Type B pancreatic cell (in vitro differentiated cells): ENCODE measurements around the gene FAM78A. TPM values are rescaled to one million over a fixed set of nuclear protein-coding genes. Genes with fewer than 3 reads are reported as not detected.

Experiments
- DNase-seq: peaks from one replicate; pipeline ENCODE4 v3.0.0; 2021; ENCODE audit warnings: mixed read lengths; ENCODE audit not compliant: unreplicated experiment; ENCODE audit errors: extremely low spot score
- H3K27ac Mint-ChIP-seq: 2 replicates; pipeline ENCODE4 v1.8.0; 2021; ENCODE audit warnings: mild to moderate bottlenecking, mixed read lengths
- H3K27me3 Mint-ChIP-seq: 2 replicates; pipeline ENCODE4 v1.8.0; 2021; ENCODE audit warnings: mixed read lengths
- H3K36me3 Mint-ChIP-seq: 2 replicates; pipeline ENCODE4 v1.8.0; 2021; ENCODE audit warnings: mixed read lengths
- H3K4me1 Mint-ChIP-seq: one replicate; pipeline ENCODE4 v1.8.0; 2021; ENCODE audit warnings: mixed read lengths; ENCODE audit not compliant: unreplicated experiment
- H3K4me3 Mint-ChIP-seq: 2 replicates; pipeline ENCODE4 v1.8.0; 2021; ENCODE audit warnings: mild to moderate bottlenecking, mixed read lengths
- H3K9me3 Mint-ChIP-seq: 2 replicates; pipeline ENCODE4 v1.8.0; 2021; ENCODE audit warnings: mixed read lengths
- total RNA-seq: library from RNA; stranded (reverse); gene quantifications from 2 replicates; pipeline ENCODE4 v1.2.1, GENCODE V29; 2021; ENCODE audit warnings: low replicate concordance
- TF ChIP-seq, protein P1 (sequence below): fragments of 200-600 bp; sonication (generic); conservative IDR thresholded peaks from 2 replicates; pipeline ENCODE4 v1.5.0; 2021; ENCODE audit warnings: antibody characterized with exemption, mild to moderate bottlenecking

Gene FAM78A
- total RNA-seq, 1 donor from 2014 or later: 1.9 TPM

DNA sequence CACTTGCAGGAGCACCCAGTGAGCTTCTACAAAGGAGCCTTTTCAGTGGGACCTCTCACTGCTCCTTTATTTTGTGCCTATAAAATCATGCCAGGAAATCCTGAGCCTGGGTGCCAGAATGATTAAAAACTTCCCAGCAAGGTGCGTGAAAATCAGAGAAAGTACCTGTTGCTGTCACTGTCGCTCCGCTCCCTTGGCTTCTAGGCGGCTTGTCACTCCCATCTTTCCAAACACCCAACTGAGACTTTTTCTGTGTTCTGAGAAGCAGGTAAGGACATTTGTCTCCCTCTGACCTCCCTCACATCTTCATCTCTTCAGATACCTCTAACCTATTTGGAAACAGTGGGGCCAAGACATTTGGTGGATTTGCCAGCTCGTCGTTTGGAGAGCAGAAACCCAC, 53.9 kb downstream of the FAM78A start:
- TF ChIP-seq, protein P1, sequence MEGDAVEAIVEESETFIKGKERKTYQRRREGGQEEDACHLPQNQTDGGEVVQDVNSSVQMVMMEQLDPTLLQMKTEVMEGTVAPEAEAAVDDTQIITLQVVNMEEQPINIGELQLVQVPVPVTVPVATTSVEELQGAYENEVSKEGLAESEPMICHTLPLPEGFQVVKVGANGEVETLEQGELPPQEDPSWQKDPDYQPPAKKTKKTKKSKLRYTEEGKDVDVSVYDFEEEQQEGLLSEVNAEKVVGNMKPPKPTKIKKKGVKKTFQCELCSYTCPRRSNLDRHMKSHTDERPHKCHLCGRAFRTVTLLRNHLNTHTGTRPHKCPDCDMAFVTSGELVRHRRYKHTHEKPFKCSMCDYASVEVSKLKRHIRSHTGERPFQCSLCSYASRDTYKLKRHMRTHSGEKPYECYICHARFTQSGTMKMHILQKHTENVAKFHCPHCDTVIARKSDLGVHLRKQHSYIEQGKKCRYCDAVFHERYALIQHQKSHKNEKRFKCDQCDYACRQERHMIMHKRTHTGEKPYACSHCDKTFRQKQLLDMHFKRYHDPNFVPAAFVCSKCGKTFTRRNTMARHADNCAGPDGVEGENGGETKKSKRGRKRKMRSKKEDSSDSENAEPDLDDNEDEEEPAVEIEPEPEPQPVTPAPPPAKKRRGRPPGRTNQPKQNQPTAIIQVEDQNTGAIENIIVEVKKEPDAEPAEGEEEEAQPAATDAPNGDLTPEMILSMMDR: no peak
- Mint-ChIP-seq H3K9me3 (no peaks in the 10 kb centered on the region), H3K36me3 (peaks cover 18% of the 10 kb centered on the region), H3K27me3 (no peaks in the 10 kb centered on the region), H3K4me1 (peaks cover 4% of the 10 kb centered on the region), H3K4me3 (no peak overlapping the region), H3K27ac (no peak overlapping the region)
- no peak for DNase-seq

DNA sequence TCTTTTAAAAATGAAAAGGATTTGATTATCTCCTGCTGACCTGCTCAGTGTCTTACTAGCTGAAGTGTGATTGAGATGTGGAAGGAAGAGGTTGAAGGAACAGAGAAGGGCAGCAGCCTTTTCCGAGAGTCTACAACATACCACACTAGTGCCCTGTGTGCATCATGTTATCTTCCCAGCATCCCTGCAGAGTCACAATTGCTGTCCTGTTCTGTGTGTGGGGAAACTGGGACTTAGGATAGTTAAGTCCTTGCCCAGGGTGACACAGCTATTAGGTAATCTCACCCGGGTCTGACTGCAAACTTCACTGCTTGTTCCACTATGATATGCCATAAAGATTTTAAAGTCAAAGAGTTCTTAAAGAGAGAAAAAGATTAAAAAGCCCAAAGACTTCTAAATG, 55.8 kb downstream of the FAM78A start:
- H3K36me3 Mint-ChIP-seq: peaks cover 21% of the 10 kb centered on the region
- no peak overlapping the region for H3K27ac Mint-ChIP-seq
- TF ChIP-seq, protein P1: no peak
- no peaks in the 10 kb centered on the region for H3K27me3 Mint-ChIP-seq
- H3K9me3 Mint-ChIP-seq: no peaks in the 10 kb centered on the region
- peaks cover under 1% of the 10 kb centered on the region for H3K4me1 Mint-ChIP-seq
- no peak for DNase-seq
- H3K4me3 Mint-ChIP-seq: no peak overlapping the region

DNA sequence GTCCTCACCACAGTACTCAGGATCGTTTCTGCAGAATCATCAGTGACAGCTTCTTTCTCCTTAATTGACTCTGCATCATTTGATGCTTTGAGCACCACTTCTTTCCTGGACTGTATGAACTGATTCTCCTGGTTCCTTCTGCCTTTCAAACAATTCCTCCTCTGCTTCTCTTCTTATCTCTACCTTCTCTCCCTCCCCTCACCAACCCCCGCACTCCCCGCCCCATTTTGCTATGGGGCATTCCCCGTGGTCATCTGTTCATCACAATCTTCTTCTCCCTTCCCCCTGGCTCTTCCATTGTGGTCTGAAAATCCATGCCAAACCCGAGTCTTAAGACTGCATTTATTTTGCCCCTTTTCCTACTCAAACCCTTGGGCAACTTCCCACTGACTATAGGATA, 57.9 kb downstream of the FAM78A start:
- TF ChIP-seq, protein P1: no peak

DNA sequence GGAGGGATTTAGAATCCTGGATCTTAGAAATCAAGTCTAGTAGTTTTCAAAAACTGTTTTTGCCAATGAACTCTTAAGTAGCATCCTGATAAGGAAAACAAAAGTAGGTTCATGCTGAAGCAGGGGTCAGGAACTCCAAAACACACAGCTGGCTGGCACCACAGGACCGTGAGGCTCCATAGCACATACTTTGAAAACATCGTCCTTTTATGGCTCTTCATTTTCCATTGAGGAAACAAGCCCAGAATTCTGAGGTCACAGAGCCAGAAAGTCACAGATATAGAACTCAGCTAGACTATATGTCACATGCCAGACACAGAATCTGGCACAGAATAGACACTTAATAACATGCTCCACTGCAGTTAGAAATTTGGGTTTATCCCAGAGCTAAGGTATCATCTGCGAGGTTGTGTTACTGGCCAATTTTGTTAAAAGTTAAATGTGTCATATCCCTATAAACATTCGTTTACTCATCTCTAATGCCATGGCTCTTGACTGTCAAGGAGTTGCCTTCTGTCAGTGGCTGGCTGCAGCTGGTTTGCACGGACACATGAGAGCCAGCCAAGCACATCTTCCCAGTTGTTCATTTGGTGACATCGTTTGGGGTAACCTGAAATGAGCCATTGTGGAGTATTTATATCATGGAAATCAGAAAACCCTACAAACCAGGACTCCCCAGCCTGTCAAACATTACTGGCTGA, 58.8 kb downstream of the FAM78A start:
- H3K27ac Mint-ChIP-seq: no peak overlapping the region
- TF ChIP-seq, protein P1: no peak
- H3K4me1 Mint-ChIP-seq: no peaks in the 10 kb centered on the region
- no peak overlapping the region for H3K4me3 Mint-ChIP-seq
- H3K9me3 Mint-ChIP-seq: peaks cover 1% of the 10 kb centered on the region
- H3K27me3 Mint-ChIP-seq: no peaks in the 10 kb centered on the region
- peaks cover 37% of the 10 kb centered on the region for H3K36me3 Mint-ChIP-seq
- no peak for DNase-seq

More for the DNA sequence above, 57.9 kb downstream of the FAM78A start:
- DNase-seq: no peak
- Mint-ChIP-seq H3K4me1 (no peaks in the 10 kb centered on the region), H3K27me3 (no peaks in the 10 kb centered on the region), H3K9me3 (no peaks in the 10 kb centered on the region), H3K36me3 (peaks cover 34% of the 10 kb centered on the region), H3K27ac (peak overlapping the region; percentile 11), H3K4me3 (no peak overlapping the region)

DNA sequence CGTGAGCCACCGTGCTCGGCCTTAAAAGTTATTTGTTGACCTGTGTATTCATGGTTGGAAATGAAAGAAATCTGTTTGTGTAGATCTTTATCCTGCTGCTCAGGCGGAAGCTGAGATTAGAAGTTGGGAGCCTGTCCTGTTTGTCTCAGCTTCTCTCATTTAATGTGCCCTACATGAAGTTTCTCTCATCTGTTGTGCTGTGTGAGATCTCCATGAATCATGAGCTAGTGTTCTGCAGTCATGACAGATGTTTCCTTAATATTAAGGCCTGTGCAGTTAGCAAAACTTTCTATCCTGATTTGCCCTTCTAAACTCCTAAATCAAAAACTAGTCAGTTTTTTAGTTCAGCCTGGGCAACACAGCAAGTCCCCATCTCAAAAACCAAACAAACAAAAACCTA, 59.5 kb downstream of the FAM78A start:
- TF ChIP-seq, protein P1: no peak
- Mint-ChIP-seq H3K27ac (no peak overlapping the region), H3K4me1 (no peaks in the 10 kb centered on the region), H3K4me3 (no peak overlapping the region), H3K27me3 (no peaks in the 10 kb centered on the region), H3K9me3 (peaks cover 6% of the 10 kb centered on the region), H3K36me3 (peaks cover 41% of the 10 kb centered on the region)
- no peak for DNase-seq

DNA sequence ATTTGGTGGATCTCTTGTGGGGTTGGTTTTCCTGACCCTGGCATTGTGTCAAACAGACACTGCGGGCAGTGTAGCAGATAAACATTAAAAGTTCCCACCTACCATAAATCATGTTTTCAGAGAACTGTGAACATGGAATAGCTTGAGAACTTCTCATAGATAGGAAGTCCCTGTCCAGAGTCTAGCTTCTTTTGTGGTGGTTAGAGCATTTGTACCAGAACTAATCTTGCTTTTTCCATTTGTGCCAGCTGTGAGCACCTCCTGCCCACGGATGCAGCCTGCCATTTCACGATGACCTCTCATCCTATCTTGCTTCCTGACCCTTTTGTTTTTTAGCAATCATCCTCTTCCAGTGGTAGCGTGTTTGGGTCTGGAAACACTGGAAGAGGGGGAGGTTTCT, 61.4 kb downstream of the FAM78A start:
- Mint-ChIP-seq H3K36me3 (peaks cover 58% of the 10 kb centered on the region), H3K9me3 (peaks cover 9% of the 10 kb centered on the region), H3K27ac (no peak overlapping the region), H3K4me1 (no peaks in the 10 kb centered on the region), H3K27me3 (no peaks in the 10 kb centered on the region), H3K4me3 (no peak overlapping the region)
- DNase-seq: no peak
- TF ChIP-seq, protein P1: no peak
